Measurements from ENCODE around the gene SPHK2. TPM values are rescaled to one million over a fixed set of nuclear protein-coding genes. Genes with fewer than 3 reads are reported as not detected.

Gene SPHK2
- total and polyA plus RNA-seq, 2 experiments from 2014 or later, result 22.5 to 25.3 TPM

GRCh38 chr19:48613024-48613851 is 6.1 kb upstream of the SPHK2 start:
- Histone ChIP-seq H3K27me3 (no peaks in the 10 kb centered on the region), H3K4me1 (ENCODE audit: low read depth) (peaks cover 23% of the 10 kb centered on the region), H3K4me3 (no peak overlapping the region), H3K27ac (peak overlapping the region; percentile 83), H3K36me3 (peaks cover 26% of the 10 kb centered on the region), H3K9me3 (ENCODE audit: low read depth) (no peaks in the 10 kb centered on the region)
- no peak for TF ChIP-seq CTCF (IDR thresholded peaks at IDR 0.05; ENCODE audit: low read depth, low read length)
- DNase-seq (ENCODE audit: low read depth in 1 of 2, low spot score in 1 of 2), result no peak

- H3K9me3 ChIP-seq (ENCODE audit: low read depth), result no peaks in the 10 kb centered on the region
- TF ChIP-seq CTCF (IDR thresholded peaks at IDR 0.05; ENCODE audit: low read depth, low read length), result no peak
- no peaks in the 10 kb centered on the region for H3K27me3 ChIP-seq
- peaks cover 23% of the 10 kb centered on the region for H3K4me1 ChIP-seq (ENCODE audit: low read depth)
- peak overlapping the region; percentile 83 for H3K27ac ChIP-seq
- peak in 1 of 2 donors; percentile 49 for DNase-seq (ENCODE audit: low read depth in 1 of 2, low spot score in 1 of 2)
- no peak overlapping the region for H3K4me3 ChIP-seq
- H3K36me3 ChIP-seq, result peaks cover 26% of the 10 kb centered on the region
Observed at GRCh38 chr19:48613852-48614435, 5.4 kb upstream of the SPHK2 start.

- Histone ChIP-seq H3K4me1 (ENCODE audit: low read depth) (peaks cover 23% of the 10 kb centered on the region), H3K27ac (peak within 1 kb of the TSS; percentile 83), H3K36me3 (peaks cover 26% of the 10 kb centered on the region), H3K9me3 (ENCODE audit: low read depth) (no peaks in the 10 kb centered on the region), H3K27me3 (no peaks in the 10 kb centered on the region), H3K4me3 (no peak within 1 kb of the TSS)
- DNase-seq (ENCODE audit: low read depth in 1 of 2, low spot score in 1 of 2), result no peak
- TF ChIP-seq CTCF (IDR thresholded peaks at IDR 0.05; ENCODE audit: low read depth, low read length), result no peak
Observed at GRCh38 chr19:48614436-48615230, 4.7 kb upstream of the SPHK2 start, which contains the start of gene FAM83E. TSS of gene FAM83E (minus strand) at chr19:48615076. CDS start at chr19:48613372, 1,704 bp downstream.

- Histone ChIP-seq H3K9me3 (ENCODE audit: low read depth) (no peaks in the 10 kb centered on the region), H3K27ac (peak overlapping the region; percentile 83), H3K36me3 (peaks cover 26% of the 10 kb centered on the region), H3K27me3 (no peaks in the 10 kb centered on the region), H3K4me1 (ENCODE audit: low read depth) (peaks cover 23% of the 10 kb centered on the region), H3K4me3 (no peak overlapping the region)
- TF ChIP-seq CTCF (IDR thresholded peaks at IDR 0.05; ENCODE audit: low read depth, low read length), result no peak
- no peak for DNase-seq (ENCODE audit: low read depth in 1 of 2, low spot score in 1 of 2)
Observed at GRCh38 chr19:48615231-48616040, 3.9 kb upstream of the SPHK2 start.

GRCh38 chr19:48616041-48616436 is 3.3 kb upstream of the SPHK2 start:
- Histone ChIP-seq H3K4me3 (no peak overlapping the region), H3K4me1 (ENCODE audit: low read depth) (peaks cover 23% of the 10 kb centered on the region), H3K9me3 (ENCODE audit: low read depth) (no peaks in the 10 kb centered on the region), H3K36me3 (peaks cover 26% of the 10 kb centered on the region), H3K27ac (no peak overlapping the region), H3K27me3 (no peaks in the 10 kb centered on the region)
- no peak for TF ChIP-seq CTCF (IDR thresholded peaks at IDR 0.05; ENCODE audit: low read depth, low read length)
- DNase-seq (ENCODE audit: low read depth in 1 of 2, low spot score in 1 of 2), result no peak

All from cardiac muscle cell (in vitro differentiated cells and primary cell).